Measurements from ENCODE around the gene CHEK1.
A peak's percentile ranks its signal among the peaks of the same experiment; 100 is the strongest.
"Not testable (repeated sequence)": the region's sequence is repeated elsewhere in the genome, so short reads cannot be mapped to it uniquely, and the experiment has no call there.

The CHEK1 gene

GRCh38 chr11:125624756-125625213, at the start of gene CHEK1:
TSS of gene CHEK1 (plus strand) at chr11:125625163. CDS start at chr11:125626769, 1,606 bp downstream.
- DNase-seq: no peak

GRCh38 chr11:125577181-125577580, 47.8 kb upstream of the CHEK1 start:
- DNase-seq: not testable (repeated sequence)

- no peak for DNase-seq
Measured at GRCh38 chr11:125578783-125579182, 46.2 kb upstream of the CHEK1 start.

- DNase-seq: no peak
Measured at GRCh38 chr11:125579811-125580210, 45.2 kb upstream of the CHEK1 start.

GRCh38 chr11:125583496-125583895, 41.5 kb upstream of the CHEK1 start:
- DNase-seq: no peak

GRCh38 chr11:125585487-125585886, 39.5 kb upstream of the CHEK1 start:
- DNase-seq: no peak

GRCh38 chr11:125586623-125587022, 38.3 kb upstream of the CHEK1 start:
- no peak for DNase-seq

- DNase-seq: no peak
Measured at GRCh38 chr11:125587480-125587879, 37.5 kb upstream of the CHEK1 start.

- no peak for DNase-seq
Measured at GRCh38 chr11:125588505-125588904, 36.5 kb upstream of the CHEK1 start.

GRCh38 chr11:125591649-125592304, 33.2 kb upstream of the CHEK1 start:
- DNase-seq: peak; percentile 36

- peak; percentile 97 for DNase-seq
Measured at GRCh38 chr11:125592305-125593113, 32.5 kb upstream of the CHEK1 start, which contains the start of gene STT3A. TSS of gene STT3A (plus strand) at chr11:125592852. CDS start at chr11:125595916, 3,064 bp downstream.

- no peak for DNase-seq
Measured at GRCh38 chr11:125593114-125593820, 31.7 kb upstream of the CHEK1 start.

GRCh38 chr11:125594958-125595357, 30.0 kb upstream of the CHEK1 start:
- no peak for DNase-seq

- DNase-seq: no peak
Measured at GRCh38 chr11:125600663-125601062, 24.3 kb upstream of the CHEK1 start.

GRCh38 chr11:125603207-125603606, 21.8 kb upstream of the CHEK1 start:
- DNase-seq: no peak

- DNase-seq: no peak
Measured at GRCh38 chr11:125605417-125605816, 19.5 kb upstream of the CHEK1 start.

- no peak for DNase-seq
Measured at GRCh38 chr11:125609545-125609944, 15.4 kb upstream of the CHEK1 start.

- DNase-seq: no peak
Measured at GRCh38 chr11:125618383-125618782, 6.6 kb upstream of the CHEK1 start.

- no peak for DNase-seq
Measured at GRCh38 chr11:125621995-125622394, 3.0 kb upstream of the CHEK1 start.

- DNase-seq: no peak
Measured at GRCh38 chr11:125623064-125623463, 1.9 kb upstream of the CHEK1 start.

GRCh38 chr11:125625225-125625629, 264 bp downstream of the CHEK1 start:
- DNase-seq: no peak

GRCh38 chr11:125625630-125626287, 796 bp downstream of the CHEK1 start:
- peak; percentile 92 for DNase-seq

Measured in stimulated activated CD4-positive, alpha-beta T cell treated with anti-CD3 and anti-CD28 coated beads, Interleukin-15, amount 100 ng/mL, for 24 hours (primary cell).